ENCODE results near the gene ERC2.

ERC2 gene

GRCh38 chr3:56406826-56407515 lies 61.3 kb downstream of the ERC2 start:
- DNase-seq (ENCODE audit: low read depth), result no peak
- H3K4me3 ChIP-seq (ENCODE audit: control insufficient read depth, low read depth, low read length), result no peak overlapping the region
- TF ChIP-seq CTCF (conservative IDR thresholded peaks at IDR 0.05; ENCODE audit: control insufficient read depth, insufficient read depth, low read depth, low read length), result no peak

DNA sequence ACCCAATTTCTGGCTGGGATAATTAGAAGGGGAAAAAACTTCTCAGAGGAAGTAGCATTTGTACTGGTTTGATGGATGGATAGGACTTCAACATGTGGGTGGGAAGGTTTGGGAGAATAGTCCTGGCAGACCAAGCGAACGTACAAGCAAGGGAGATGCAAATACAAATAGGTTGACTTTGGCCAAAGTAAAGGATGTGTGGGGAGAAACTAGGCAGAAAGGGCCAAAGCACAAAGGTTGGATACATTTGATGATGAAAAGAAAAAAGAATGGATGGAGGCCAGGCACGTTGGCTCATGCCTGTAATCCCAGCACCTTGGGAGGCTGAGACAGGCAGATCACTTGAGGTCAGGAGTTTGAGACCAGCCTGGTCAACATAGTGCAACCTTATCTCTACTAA lies 63.4 kb downstream of the ERC2 start:
- TF ChIP-seq CTCF (conservative IDR thresholded peaks at IDR 0.05; ENCODE audit: control insufficient read depth, insufficient read depth, low read depth, low read length), result no peak
- no peak for DNase-seq (ENCODE audit: low read depth)
- H3K4me3 ChIP-seq (ENCODE audit: control insufficient read depth, low read depth, low read length), result no peak overlapping the region

- H3K4me3 ChIP-seq (ENCODE audit: control insufficient read depth, low read depth, low read length), result no peak overlapping the region
- TF ChIP-seq CTCF (conservative IDR thresholded peaks at IDR 0.05; ENCODE audit: control insufficient read depth, insufficient read depth, low read depth, low read length), result no peak
Measured at GRCh38 chr3:56398659-56399058, 69.6 kb downstream of the ERC2 start.

GRCh38 chr3:56397798-56398197 lies 70.5 kb downstream of the ERC2 start:
- TF ChIP-seq CTCF (conservative IDR thresholded peaks at IDR 0.05; ENCODE audit: control insufficient read depth, insufficient read depth, low read depth, low read length), result no peak
- no peak for DNase-seq (ENCODE audit: low read depth)
- H3K4me3 ChIP-seq (ENCODE audit: control insufficient read depth, low read depth, low read length), result no peak overlapping the region

More at GRCh38 chr3:56398659-56399058, 69.6 kb downstream of the ERC2 start:
- DNase-seq (ENCODE audit: low read depth), result no peak

- no peak for TF ChIP-seq CTCF (conservative IDR thresholded peaks at IDR 0.05; ENCODE audit: control insufficient read depth, insufficient read depth, low read depth, low read length)
- no peak for DNase-seq (ENCODE audit: low read depth)
- no peak overlapping the region for H3K4me3 ChIP-seq (ENCODE audit: control insufficient read depth, low read depth, low read length)
Measured at GRCh38 chr3:56389183-56389830, 79.0 kb downstream of the ERC2 start.

GRCh38 chr3:56383092-56383491 lies 85.2 kb downstream of the ERC2 start:
- no peak overlapping the region for H3K4me3 ChIP-seq (ENCODE audit: control insufficient read depth, low read depth, low read length)
- no peak for DNase-seq (ENCODE audit: low read depth)
- TF ChIP-seq CTCF (conservative IDR thresholded peaks at IDR 0.05; ENCODE audit: control insufficient read depth, insufficient read depth, low read depth, low read length), result no peak

Data from fibroblast of mammary gland (primary cell).